Activated T-helper 1 cell treated with anti-CD3 and anti-CD28 coated beads, Interleukin-12 subunit alpha, Interleukin-12 subunit beta, Interleukin-2, Interleukin-4 antibody, amounts not matched to agents 30 ng/mL and 10 ng/mL and 1 ng/mL, durations not matched to agents 14 hours and 24 hours and 36 hours (primary cell): Measurements from ENCODE around the gene FCRL1. TPM values are rescaled to one million over a fixed set of nuclear protein-coding genes. Genes with fewer than 3 reads are reported as not detected.

Source experiments
- DNase-seq: peaks from one replicate; pipeline ENCODE4 v3.0.0; 2021; ENCODE audit warnings: low spot score
- H3K27ac Mint-ChIP-seq: one replicate; pipeline ENCODE4 v1.8.0; 2021; ENCODE audit warnings: mild to moderate bottlenecking, mixed read lengths
- H3K27me3 Mint-ChIP-seq: one replicate; pipeline ENCODE4 v1.8.0; 2022; ENCODE audit warnings: mild to moderate bottlenecking, moderate library complexity, mixed read lengths; ENCODE audit not compliant: insufficient read depth
- H3K36me3 Mint-ChIP-seq: one replicate; pipeline ENCODE4 v1.8.0; 2021; ENCODE audit warnings: low read depth, mixed read lengths
- H3K4me1 Mint-ChIP-seq: one replicate; pipeline ENCODE4 v1.8.0; 2021; ENCODE audit warnings: low read depth, mixed read lengths
- H3K4me3 Mint-ChIP-seq: one replicate; pipeline ENCODE4 v1.8.0; 2021; ENCODE audit warnings: mild to moderate bottlenecking, moderate library complexity, mixed read lengths
- H3K9me3 Mint-ChIP-seq: one replicate; pipeline ENCODE4 v1.8.0; 2021; ENCODE audit warnings: mixed read lengths
- intact Hi-C: fragments of 100-400 bp; cut with micrococcal nuclease; formaldehyde crosslinking; loops from one replicate; pipeline ENCODE4 v1.15.1; 2024
- total RNA-seq: library from RNA; stranded (reverse); gene quantifications from 2 replicates; pipeline ENCODE4 v1.2.3, GENCODE V29; 2022

The FCRL1 gene
- total RNA-seq, 1 donor from 2014 or later, result not detected

DNA sequence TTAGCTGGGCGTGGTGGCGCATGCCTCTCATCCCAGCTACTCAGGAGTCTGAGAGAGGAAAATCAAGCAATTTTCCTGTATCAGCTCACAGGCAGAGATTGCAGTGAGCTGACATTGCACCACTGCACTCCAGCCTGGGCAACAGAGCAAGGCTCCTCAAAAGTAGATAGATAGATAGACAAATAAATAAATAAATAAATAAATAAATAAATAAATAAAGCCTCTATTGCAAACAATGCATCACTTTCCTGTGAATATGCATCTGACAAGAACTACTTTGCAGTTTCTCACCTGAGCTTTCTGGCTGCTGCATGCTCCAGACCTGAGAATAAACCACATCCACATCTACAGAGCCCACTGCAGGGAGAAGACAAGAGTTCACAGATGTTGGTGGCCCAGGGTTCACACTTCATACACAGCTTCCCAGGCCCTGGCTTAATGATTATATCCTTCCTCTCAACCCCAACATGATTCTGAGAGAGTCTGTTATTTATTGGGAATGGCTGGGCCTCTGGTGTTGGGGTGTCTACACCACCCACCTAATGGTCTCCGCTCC, 71.6 kb downstream of the FCRL1 start:
- Mint-ChIP-seq H3K4me3 (no peak overlapping the region), H3K4me1 (no peaks in the 10 kb centered on the region), H3K9me3 (no peaks in the 10 kb centered on the region), H3K27me3 (no peaks in the 10 kb centered on the region), H3K36me3 (no peaks in the 10 kb centered on the region), H3K27ac (no peak overlapping the region)
- intact Hi-C loops, result no loop called here
- no peak for DNase-seq

Other genes starting within 250 kb of the FCRL1 start
- gene FCRL4, start 222.0 kb downstream of the FCRL1 start, total RNA-seq, result not detected in 2 replicates
- gene FCRL3, start 119.4 kb downstream of the FCRL1 start, total RNA-seq, result 0.05 and 0.32 TPM in 2 replicates
- not detected in 2 replicates for gene FCRL2, start 43.0 kb downstream of the FCRL1 start, total RNA-seq
- not detected in 2 replicates for gene CD5L, start 21.7 kb upstream of the FCRL1 start, total RNA-seq
- gene KIRREL1, start 173.5 kb upstream of the FCRL1 start, total RNA-seq, result not detected in 2 replicates